Keratinocyte (primary cell): Measurements from ENCODE around the gene DLGAP1.

ENCODE experiments used
- EZH2 ChIP-seq: IDR thresholded peaks from one replicate; pipeline ENCODE4 v1.6.1; 2012; ENCODE audit warnings: inconsistent platforms, mild to moderate bottlenecking, low read length, moderate library complexity
- TF ChIP-seq, protein P1 (sequence below), 3 experiments: IDR thresholded peaks in 1 of 3; conservative IDR thresholded peaks in 1 of 3; optimal IDR thresholded peaks in 1 of 3; 2 replicates in 2 of 3; 3 replicates in 1 of 3; pipeline versions ENCODE3 to v1.5.1; 2011; ENCODE audit warnings: low read length in 3 of 3, mild to moderate bottlenecking in 3 of 3, moderate library complexity in 2 of 3, control low read depth in 1 of 3, inconsistent platforms in 1 of 3; ENCODE audit not compliant: insufficient read depth in 2 of 3; ENCODE audit errors: extremely low read depth in 1 of 3

GRCh38 chr18:3489462-3489861, 965.6 kb downstream of the DLGAP1 start:
- TF ChIP-seq, protein P1, sequence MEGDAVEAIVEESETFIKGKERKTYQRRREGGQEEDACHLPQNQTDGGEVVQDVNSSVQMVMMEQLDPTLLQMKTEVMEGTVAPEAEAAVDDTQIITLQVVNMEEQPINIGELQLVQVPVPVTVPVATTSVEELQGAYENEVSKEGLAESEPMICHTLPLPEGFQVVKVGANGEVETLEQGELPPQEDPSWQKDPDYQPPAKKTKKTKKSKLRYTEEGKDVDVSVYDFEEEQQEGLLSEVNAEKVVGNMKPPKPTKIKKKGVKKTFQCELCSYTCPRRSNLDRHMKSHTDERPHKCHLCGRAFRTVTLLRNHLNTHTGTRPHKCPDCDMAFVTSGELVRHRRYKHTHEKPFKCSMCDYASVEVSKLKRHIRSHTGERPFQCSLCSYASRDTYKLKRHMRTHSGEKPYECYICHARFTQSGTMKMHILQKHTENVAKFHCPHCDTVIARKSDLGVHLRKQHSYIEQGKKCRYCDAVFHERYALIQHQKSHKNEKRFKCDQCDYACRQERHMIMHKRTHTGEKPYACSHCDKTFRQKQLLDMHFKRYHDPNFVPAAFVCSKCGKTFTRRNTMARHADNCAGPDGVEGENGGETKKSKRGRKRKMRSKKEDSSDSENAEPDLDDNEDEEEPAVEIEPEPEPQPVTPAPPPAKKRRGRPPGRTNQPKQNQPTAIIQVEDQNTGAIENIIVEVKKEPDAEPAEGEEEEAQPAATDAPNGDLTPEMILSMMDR (optimal IDR thresholded peaks at IDR 0.05 in 1 of 3, IDR thresholded peaks at IDR 0.05 in 1 of 3, conservative IDR thresholded peaks at IDR 0.05 in 1 of 3; ENCODE audit: extremely low read depth in 1 of 3, insufficient read depth in 2 of 3, low read length in 3 of 3) = no peak
- no peak for TF ChIP-seq EZH2
